Middle frontal gyrus (tissue), 1 donor: ENCODE data around the gene HNRNPUL2.
"Not testable (repeated sequence)": the region's sequence is repeated elsewhere in the genome, so short reads cannot be mapped to it uniquely, and the experiment has no call there.

Experiments
- DNase-seq: peaks from one replicate; pipeline ENCODE4 v3.0.0-alpha.2; 2015; ENCODE audit warnings: low spot score; ENCODE audit errors: extremely low spot score

The HNRNPUL2 gene

DNA sequence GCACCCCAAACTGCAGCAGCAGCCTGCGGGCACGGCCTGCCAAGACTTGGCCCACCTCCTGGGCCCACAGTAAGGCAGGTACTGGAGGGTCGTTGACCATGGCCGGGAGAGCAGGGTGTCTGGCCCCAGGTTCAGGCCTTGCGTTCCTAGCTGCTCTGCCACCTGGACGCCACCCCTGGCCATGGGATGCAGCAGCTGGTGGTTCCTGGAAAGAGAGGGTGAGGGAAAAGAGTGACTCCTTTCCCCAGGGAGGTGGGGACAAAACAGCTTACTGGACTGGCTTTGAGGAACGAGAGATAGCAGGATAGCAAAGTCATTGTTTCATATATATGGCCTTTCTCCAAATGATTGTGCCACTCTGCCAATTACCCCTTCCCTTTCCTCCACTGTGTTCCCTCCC, 21.8 kb downstream of the HNRNPUL2 start:
- no peak for DNase-seq

DNA sequence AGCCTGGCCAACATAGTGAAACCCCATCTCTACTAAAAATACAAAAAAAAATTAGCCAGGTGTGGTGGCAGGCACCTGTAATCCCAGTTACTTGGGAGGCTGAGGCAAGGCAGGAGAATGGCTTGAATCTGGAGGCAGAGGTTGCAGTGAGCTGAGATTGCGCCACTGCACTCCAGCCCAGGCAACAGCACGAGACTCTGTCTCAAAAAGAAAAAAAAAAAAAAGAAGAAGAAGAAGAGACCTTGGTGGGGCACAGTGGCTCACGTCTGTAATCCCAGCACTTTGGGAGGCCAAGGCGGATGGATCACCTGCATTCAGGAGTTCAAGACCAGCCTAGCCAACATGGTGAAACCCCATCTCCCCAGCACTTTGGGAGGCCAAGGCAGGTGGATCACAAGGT, 23.3 kb downstream of the HNRNPUL2 start:
- not testable (repeated sequence) for DNase-seq

DNA sequence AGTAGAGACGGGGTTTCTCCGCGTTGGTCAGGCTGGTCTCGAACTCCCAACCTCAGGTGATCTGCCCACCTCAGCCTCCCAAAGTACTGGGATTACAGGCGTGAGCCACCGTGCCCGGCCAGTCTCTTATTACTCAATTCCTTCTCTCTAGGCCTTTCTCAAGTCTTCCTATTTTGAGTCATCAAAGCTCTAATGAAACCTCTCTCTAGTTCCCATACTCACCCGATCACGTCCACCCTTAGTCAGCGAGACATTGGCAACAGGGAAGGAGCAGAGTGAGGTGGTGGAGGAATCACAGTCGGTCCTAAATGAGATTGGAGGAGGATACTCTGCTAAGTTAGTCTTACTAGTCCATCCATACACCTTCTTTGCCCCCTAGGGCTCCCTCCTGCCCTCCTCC, 25.0 kb downstream of the HNRNPUL2 start:
- no peak for DNase-seq

DNA sequence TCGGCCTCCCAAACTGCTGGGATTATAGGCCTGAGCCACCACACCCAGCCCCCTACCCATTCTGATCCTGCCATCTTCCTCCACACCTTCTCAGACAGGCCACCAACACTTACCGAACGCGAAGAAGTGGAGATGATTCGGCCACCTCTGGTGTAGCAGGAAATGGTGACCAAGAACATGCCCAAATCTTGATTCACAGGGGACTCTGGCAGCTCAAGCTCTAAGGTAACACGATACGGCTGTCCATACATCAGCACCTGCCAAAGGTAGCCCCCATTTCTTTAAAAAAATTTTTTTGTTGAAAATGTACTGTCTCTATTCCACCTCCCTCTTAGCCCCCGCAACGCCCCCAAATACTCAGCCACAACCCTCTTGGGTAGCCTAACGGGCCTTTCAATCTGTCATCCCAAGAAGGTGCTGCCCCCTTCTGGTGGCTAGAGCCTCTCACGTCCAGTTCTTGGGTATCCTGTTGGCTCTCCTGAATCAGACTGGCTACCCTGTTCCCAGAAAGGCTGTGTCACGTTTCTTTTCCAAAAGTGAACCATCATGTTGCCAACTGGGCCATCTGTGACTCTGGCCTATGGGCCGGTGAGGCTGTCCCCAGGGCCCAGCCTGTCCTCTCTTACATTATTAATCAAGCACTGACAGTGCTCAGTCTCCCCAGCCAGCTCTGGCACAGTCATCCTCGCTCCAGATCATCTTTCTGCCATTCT, 32.6 kb downstream of the HNRNPUL2 start:
- DNase-seq = no peak

DNA sequence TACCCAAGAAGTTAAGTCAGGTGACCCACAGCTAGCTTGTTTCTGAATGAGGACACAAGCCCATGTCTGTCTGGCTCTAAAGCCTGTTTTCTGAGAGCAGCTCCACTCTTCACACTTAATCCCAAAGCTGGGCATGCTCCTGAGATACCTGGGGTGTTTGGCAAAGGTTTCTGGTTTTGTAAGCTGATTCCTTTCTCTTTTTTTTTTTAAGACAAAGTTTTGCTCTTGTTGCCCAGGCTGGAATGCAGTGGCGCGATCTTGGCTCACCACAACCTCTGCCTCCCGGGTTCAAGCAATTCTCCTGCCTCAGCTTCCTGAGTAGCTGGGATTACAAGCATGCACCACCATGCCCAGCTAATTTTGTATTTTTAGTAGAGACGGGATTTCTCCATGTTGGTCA, 33.6 kb downstream of the HNRNPUL2 start:
- not testable (repeated sequence) for DNase-seq

DNA sequence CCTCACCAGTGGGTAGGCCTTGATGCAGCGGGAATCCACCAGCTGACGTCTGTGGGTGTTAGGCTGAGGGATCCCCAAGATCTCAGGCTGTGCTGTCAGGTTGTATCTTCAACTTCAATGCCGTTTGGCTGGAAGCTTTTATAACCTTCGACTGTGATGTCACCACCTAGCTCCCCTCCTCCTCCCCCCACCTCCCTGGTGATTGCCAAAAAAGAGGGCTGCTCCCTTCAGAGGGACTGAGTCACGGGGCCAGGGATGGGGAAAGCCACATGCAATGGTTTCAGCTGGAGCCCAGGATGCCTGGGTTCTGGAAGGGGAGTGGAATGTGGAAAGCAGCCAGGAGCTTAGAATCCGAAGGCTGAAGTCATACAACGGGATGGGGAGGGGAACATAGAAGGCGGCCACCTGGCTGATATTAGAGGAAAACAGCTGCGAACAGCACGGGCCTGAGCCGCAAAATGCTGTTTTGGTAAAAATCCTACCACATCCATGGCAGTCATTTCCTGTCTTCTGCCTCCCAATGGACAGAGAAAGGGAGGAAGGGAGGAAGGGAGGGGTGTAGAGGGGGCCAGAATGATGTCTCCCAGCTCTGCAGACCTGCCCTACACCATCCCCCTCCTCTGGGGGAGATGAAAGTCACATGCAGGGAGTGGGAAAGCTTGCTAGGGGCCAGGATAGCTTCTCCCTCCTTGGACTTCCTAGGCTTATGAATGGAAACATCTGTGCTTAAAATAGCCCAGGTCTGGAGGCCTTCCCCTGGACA, 37.7 kb downstream of the HNRNPUL2 start, which contains the start of gene LRRN4CL:
TSS of gene LRRN4CL (minus strand) at position 110 of the 763 bp plus-strand sequence. CDS start 1,022 bp downstream, outside the sequence.
- DNase-seq = peak; percentile 31

DNA sequence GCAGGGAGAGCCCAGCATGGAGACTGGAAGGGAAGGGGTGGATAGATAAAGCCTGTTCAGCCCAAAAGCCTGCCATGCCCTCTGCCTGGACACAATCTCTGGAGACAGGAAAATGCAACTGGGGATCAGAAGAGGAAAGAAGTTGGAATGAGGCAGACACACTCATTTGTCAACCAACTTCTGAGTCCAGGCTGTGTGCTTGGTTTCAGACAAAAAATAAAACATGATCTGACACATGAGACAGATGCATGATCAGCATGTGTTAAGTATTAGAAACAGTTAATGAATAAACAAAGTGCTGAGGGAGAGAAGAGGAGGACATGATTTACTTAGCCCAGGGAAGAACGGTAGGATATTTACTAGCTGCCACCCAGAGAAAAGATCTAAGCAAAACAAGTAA, 38.8 kb downstream of the HNRNPUL2 start:
- no peak for DNase-seq

DNA sequence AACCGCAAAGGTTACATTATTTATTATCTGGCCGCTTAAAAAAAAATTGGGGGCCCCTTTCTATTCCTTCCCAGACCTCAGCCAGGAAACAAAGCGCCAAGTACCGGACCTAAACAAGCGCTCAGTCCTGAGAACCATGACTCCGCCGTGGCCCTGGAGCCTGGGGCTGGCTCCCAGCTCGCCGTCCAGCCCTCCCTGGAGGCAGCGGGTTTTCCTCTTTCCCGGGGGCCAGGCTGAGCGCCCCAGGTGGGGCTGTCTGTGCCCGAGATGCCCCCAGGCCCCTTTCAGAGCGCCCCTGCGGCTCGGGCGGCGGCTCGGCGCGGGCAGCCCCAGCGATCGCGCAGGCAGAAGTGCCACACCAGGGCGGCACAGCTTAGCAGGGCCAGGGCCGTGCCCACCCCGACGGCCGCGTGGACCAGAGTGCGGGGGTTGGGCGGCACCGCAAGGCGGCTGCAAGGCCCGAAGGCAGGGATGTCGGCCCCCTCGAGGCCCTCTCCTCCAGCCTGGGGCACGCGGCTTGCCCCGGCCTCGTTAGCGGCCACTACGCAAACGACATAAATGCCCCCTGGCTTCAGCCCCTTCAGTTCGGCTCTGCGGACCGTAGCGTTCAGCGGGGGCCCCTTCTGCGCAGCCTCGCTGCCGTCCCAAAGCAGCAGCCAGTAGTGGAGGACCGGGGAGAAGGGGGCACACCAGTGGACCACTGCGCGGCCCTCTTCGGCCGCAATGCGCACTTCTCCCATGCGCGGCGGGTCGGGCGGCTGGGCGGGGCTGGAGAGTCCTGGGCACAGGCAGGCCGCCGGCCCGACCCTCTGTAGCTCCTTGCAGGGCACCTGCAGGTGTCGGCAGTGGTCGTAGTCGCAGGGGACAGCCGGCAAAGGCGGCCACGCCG, 39.5 kb downstream of the HNRNPUL2 start:
- no peak for DNase-seq

DNA sequence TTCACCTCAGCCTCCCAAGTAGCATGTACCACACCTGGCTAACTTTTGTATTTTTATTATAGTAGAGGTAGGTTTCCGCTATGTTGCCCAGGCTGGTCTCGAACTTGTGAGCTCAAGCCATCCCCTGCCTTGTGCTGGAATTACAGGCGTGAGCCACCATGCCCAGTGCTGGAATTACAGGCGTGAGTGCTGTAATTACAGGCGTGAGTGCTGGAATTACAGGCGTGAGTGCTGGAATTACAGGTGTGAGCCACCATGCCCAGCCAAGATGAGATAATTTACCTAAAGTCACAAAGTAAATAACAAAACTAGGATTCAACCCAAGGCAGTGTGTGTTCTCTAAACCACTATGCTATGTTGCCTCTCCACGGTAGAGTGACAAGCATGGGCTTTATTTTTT, 44.7 kb downstream of the HNRNPUL2 start:
- DNase-seq = no peak

DNA sequence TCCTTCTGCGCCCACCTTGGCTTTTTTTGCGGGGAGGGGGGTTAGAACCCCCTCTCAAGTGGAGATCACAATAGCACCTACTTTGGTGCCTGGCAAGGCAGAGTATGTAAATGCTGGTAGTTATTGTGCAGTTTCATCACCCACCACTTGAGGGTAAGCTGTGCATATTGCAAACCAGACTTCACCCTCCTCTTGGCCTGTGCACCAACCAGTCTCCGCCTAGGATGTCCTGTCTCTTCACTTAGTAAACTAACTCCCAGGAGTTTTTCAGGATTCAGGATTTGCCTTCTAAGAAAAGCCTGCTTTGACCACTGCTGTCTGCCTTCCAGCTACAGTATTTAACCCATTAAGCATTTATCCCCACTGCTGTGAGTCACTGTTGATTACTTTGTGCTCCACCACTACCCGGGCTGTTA, 46.4 kb downstream of the HNRNPUL2 start:
- DNase-seq = no peak

DNA sequence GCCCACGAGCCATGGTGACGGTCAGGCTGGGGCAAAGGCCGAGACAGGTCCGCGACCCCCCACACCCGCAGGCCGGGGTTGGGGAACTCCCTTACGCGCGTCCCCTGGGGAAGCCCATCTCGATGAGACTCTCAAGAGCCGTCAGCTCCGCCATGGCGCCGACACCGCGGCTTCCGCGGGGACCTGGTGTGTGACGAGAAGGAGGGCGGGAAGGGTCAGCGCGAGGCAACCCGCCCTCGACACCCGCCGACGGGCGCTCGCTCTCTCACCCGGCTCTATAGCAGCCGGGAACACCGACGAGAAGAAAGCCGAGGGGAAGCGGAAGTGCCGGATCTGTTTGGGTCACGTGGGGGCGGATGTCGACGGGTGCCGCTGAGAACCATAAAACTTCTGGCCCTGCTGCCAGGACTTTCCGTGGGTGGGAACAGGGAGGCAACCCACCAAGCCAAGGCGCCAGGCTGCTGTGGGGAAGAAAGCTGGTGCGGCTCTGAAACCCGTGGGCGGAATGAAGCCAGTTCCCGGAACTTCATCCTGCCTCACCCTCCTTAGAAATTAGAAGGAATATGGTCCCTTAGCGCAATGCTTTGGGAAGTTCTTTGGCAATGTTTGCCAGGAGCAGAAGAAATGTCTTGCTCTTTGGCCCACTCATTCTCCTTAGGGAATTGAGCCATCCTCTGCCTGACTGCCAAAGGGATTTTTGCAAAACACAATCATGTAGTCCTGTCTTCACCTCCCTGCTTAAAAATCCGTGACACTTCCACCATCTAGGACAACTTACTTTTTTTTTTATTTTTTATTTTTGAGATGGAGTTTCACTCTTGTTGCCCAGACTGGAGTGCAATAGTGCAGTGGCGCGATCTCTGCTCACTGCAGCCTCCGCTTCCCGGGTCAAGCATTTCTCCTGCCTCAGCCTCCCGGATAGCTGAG, 48.2 kb downstream of the HNRNPUL2 start, which contains the start of gene UBXN1:
TSS of gene UBXN1 (minus strand) at position 304 of the 927 bp plus-strand sequence. CDS start at position 154, 150 bp downstream.
- DNase-seq = peak; percentile 77

DNA sequence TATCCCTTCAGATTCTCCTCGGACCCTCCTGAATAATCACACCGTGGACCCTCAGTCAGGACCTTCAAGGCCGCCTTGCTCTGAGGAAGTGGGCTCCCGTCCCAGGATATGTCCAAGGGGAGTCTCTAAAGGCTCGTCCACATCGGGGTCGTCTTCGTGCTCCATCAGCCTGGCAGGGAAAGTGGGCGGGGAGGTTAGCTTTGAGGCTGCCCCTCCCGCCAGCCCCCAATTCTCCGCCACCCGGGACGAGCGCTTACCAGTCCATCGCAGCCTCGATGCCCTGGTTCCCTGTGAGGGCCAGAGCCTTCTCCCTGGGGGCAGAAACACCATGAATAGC, 48.9 kb downstream of the HNRNPUL2 start:
- DNase-seq = no peak

DNA sequence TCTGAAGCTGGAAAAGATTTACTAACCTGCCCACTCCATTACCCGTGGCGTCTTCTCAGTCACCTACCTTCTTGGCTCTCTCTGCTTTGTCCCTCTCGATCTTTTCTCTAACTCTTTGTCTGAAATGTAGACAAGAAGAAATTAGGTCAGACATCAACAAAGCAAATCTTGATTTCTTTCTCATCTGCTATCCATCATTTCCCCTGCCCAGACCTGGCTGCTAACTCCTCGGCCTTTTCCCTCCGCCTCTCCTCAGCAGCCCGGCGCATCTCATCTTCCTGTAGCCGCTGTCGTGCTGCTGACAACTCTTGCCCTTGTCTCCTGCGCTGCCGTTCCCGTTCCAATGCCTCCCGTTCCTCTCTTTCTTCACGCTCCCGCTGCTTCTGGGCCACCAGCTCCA, 49.5 kb downstream of the HNRNPUL2 start:
- DNase-seq = no peak

DNA sequence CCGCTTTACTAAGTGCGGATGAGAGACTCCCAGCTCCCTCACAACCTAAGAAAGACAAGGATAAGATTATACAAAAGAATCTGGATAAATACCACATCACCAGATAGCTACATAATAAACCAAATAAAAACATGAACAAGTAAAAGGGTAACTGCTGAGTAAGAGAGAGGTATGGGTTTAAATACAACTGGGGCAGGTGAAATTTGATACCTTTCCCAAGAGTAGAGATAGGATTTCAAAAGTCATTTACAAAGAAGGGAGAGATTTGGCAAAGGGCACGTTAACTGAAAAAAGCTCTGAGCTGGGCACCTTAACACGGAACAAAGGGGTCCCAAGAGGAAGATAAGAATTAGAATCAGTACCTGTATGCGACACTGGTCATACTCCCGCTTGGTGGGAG, 50.1 kb downstream of the HNRNPUL2 start:
- no peak for DNase-seq

DNA sequence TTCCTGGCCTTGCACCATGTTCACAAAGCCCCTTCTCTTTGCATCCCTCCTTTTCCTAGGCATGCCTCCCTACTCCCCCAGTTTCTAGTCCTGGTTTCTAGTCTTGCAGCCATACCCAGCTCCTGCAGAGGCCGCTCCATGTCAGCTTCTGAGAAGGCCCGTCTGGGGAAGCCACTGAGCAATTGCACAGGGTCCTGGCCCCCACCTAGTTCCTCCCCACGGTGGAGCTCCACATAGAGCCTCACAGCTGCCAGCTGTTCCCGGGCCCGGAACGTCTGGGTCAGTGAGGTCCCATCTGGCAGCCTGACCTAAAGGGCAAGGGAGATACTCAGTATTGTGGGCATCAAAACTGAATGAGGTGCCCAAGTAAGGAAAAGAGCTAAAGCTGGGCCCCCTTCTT, 50.6 kb downstream of the HNRNPUL2 start:
- DNase-seq = no peak

DNA sequence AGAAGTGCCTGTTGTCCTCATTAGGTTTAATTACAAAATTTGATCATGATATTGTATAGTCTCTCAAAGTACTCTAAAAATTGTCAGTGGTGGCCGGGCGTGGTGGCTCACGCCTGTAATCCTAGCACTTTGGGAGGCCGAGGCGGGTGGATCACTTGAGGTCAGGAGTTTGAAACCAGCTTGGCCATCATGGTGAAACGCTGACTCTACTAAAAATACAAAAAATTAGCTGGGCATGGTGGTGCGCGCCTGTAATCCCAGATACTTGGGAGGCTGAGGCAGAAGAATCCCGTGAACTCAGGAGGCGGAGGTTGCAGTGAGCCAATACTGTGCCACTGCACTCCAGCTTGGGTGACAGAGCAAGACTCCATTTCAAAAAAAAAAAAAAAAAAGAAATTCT, 51.8 kb downstream of the HNRNPUL2 start:
- DNase-seq = not testable (repeated sequence)

DNA sequence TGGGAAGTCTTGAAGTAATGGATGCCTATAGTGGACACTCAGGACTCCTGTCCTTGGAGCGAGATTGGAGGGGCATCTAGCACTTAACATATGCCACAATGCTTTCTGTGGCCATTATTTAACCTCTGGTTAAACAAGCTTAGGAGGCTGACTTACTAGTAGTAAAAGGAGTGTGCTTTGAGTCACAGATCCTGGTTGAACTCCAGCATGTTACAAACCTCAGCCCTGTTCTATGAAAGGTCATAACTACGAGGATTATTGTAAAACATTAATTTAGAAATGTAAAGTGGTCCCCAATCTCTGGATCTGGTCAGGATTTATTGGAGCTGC, 54.1 kb downstream of the HNRNPUL2 start:
- no peak for DNase-seq

DNA sequence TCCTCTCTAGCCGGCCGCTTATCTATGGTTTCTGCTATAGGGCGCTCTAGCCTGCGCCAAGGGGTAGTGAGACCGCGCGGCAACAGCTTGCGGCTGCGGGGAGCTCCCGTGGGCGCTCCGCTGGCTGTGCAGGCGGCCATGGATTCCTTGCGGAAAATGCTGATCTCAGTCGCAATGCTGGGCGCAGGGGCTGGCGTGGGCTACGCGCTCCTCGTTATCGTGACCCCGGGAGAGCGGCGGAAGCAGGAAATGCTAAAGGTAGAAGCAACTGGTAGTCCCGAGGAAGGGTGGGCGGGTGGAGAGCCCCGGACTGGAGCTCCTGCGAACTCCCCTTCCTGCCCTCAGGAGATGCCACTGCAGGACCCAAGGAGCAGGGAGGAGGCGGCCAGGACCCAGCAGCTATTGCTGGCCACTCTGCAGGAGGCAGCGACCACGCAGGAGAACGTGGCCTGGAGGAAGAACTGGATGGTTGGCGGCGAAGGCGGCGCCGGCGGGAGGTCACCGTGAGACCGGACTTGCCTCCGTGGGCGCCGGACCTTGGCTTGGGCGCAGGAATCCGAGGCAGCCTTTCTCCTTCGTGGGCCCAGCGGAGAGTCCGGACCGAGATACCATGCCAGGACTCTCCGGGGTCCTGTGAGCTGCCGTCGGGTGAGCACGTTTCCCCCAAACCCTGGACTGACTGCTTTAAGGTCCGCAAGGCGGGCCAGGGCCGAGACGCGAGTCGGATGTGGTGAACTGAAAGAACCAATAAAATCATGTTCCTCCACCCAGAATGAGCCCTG, 55.5 kb downstream of the HNRNPUL2 start, which contains the start of the genes LBHD1 and UQCC3:
TSS of gene LBHD1 (minus strand) at position 660 of the 782 bp plus-strand sequence. CDS start 2,236 bp downstream, outside the sequence.
TSS of gene UQCC3 (plus strand) at position 66 of the 782 bp plus-strand sequence. CDS start at position 139, 73 bp downstream.
- peak; percentile 75 for DNase-seq

DNA sequence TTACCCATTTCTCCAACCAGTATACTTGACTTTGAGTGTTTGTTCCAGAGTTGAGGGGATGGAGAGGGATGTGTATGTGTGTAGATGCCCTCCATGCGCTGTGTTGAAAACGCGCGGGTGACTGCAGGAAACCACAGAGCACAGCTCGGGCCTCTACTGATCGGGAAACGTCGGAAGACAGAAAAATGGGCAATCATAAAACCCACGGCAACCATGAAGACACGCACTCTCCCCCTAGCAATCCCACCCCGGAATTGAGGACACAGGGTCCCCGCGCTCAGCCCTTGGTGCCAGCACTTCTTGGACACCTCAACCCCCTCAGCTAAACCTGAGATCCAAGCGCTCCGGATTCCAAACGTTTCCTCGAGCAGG, 56.0 kb downstream of the HNRNPUL2 start:
- no peak for DNase-seq
